HG02840 (cell line): ENCODE data around the gene STRN4.
"Not testable (repeated sequence)": the region's sequence is repeated elsewhere in the genome, so short reads cannot be mapped to it uniquely, and the experiment has no call there.

Source experiments
- ATAC-seq: cut with Tn5 transposase; IDR thresholded peaks from one replicate; pipeline ENCODE4 v1.9.1; 2021; ENCODE audit warnings: mild to moderate bottlenecking, moderate library complexity, moderate number of reproducible peaks; ENCODE audit not compliant: unreplicated experiment, low FRiP score

Gene STRN4

DNA sequence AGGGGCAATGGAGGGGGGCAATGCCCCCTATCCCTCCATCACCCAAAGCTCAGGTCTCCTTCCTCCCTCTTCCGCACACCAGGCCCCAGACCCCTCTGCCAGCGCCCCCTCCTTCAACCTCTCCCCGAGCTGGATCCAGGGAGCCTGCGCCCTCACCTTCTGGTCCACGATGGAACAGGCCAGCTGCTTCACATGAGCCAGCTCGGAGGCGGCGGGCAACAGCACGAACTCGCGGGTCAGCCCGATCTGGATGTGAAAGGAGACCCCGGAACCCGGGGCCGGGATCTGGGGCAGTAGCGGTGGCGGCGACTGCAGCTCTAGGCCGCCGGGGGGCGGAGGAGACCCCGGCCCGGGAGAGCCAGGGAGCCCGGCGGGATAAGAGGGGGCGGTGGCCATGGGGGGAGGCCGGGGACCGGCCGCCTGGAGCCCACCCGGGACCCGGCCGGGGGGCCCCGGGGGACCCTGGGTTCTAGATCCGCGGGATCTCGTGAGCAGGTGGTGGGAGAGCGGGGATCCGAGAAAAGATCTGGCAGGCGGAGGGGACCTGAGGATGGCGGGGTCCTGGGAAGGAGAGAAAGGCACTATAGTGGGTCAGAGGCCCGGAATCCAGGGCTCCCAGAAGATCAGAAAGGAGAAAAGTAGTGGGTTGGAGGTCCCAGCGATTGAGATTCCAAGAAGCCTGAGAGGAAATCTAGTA is 30.1 kb downstream of the STRN4 start:
- no peak for ATAC-seq

DNA sequence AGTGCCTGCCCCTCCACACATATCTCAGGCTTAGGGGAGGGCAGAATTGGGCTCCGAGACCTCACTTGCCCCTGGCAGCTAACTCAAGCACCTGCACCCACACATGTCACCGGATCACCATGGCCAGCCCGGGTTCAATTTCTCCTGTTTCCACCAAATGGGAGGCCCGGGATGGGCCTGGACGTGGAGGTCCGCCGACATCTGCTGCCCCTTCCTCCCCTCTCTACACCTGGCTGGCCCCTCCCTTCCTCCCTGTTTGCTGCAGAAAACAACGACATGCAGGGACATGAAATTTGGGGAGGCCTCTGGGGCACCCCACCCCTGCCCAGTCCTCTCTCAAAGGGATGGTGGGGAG is 30.7 kb downstream of the STRN4 start:
- no peak for ATAC-seq

DNA sequence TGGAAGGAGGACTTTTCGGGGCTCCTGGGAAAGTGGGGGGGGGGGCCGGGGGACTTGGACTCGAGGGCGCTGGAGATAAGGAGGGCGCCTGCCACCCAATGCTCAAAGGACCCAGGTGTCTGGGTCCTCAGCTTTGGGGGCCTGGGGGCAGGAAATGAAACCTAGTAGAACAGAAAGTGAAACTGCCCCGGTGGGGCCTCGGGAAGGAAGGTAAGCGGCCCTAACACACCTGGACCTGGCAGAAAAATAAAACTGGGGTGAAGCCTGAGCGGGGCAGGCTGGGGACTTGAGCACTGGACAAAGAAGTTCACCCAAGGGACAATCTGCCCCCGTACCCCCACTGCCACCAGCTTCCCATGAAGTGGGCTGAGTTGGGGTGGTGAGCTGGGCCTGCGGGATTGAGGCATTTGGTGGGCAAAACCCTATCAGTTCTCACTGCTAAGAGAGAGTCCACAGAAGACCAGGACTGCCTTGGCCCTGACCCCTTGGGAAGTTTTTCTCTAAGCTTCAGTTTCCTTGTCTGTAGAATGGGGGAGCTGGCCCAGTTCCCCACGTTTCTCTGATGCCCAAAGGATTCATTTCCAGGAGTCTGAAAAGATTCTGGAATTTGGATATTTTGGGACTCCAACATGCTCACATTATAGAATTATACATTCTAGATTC is 31.7 kb downstream of the STRN4 start:
- ATAC-seq = no peak

DNA sequence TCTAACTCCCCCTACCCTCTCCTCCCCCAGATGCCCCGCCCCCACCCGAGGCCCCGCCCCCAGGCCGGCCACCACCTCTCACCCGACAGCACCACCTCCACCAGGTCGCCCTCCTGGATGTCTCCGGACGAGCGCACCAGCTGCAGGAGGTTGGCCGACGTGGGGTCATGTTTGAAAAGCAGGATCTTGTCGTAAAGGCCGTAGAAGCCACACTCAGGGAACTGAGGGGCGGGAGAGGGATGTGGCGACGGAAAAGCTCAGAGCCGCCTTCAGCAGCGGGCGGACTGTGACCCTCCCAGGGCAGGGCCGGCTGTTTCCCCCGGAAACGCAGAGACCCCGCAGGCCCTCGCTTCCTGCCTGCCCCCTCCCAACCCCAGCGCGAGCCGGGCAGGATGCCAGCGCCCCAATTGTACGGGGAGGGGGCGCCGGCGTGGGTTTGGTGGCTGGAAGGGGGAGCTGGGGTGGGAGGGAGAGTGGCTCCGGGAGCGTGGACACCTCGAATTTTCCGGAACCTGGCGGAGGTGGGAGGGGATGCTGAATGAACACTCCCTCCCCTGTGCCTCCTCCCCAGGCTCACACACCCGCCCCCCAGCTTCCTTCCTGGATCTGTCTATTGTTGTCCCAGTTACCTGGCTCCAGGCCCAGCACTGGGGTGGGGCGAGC is 32.3 kb downstream of the STRN4 start:
- no peak for ATAC-seq

DNA sequence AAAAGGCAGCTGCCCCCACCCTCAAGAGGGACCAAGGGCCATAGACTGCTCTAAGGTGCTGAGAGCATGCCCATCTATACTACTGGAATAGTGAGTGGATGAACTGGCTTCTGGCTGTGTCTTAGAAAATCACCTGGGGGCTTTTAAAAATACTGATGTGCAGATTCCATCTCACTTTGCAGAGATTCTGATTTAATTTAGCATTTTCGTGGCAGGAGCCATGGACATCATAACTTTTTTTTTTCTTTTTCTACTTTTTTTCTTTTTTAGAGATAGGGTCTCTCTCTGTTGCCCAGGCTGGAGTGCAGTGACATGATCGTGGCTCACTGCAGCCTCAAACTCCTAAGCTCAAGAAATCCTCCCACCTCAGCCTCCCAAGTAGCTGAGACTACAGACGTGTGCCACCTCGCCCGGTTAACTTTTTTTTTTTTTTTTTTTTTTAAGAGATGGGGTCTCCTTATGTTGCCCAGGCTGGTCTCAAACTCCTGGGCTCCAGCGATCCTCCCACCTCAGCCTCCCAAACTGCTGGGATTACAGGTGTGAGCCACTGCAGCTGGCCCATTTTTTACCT is 33.4 kb downstream of the STRN4 start:
- not testable (repeated sequence) for ATAC-seq

DNA sequence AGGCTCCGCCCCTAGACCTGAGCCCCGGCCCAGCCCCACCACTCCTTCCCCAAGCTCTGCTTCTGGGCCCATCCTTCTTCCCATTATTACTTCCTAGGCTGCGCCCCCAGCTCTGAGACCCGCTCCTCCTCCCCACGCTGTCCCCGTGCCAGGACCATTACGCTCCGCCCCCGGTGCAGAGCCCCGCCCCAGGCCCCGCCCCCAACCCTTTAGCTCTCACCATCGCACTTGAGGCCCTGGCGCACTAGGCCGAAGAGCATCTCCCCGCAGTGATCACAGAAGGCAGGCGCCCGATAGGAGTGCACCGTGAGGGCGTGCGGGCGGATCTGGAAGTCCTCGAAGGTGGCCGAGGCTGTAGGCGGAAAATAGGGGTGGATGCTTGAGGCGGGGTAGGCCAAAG is 35.6 kb downstream of the STRN4 start:
- ATAC-seq = no peak

DNA sequence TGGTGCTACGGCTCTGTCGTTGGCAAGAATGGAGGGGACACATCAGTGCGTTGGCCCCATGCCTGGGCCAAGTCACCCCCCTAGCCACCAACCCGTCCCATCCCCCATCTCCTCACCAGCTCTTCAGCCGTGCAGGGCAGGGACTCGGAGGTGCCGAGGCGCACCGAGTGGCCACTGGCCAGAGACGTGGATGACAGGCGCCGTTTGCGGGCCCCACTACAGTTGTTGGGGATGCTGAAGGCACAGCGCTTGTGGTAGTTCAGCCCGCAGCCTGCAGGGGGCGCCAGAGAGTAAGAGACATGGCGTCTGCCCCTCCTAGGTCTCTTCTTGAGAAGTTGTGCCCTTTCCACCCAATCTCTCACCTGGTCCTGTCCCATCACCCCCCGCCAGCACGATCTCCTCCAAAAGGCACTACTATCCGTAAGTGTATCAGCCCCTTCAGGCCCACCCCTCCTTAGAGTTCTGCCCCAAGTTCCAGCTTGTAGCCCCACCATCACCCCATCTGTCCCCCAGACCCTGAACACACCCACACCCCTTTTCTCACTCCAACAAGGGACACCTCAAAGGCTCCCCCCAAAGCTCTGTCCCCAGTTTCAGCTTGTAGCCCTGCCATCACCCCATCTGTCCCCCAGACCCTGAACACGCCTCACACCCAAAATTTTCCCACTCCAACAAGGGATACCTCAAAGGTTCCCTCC is 41.7 kb downstream of the STRN4 start:
- ATAC-seq = no peak

DNA sequence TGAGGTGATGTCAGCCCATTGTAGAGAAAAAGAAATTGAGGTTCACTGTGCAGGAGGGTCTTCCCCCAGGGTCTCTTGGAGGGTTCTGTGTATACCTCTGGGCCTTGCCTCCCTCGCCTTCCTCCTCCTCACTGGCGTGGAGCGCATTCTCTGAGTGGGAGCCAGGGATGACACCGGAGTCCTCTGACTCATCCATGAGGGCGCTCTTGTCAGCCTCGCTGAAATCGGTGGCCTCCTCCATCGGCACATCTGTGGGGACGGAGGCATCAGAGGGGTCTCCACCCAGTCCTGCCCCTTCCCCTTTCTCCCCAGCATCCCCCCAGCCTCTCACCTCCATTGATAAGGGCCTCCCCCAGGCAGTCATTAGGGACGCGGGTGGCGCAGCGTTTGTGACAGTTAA is 45.5 kb downstream of the STRN4 start:
- no peak for ATAC-seq

DNA sequence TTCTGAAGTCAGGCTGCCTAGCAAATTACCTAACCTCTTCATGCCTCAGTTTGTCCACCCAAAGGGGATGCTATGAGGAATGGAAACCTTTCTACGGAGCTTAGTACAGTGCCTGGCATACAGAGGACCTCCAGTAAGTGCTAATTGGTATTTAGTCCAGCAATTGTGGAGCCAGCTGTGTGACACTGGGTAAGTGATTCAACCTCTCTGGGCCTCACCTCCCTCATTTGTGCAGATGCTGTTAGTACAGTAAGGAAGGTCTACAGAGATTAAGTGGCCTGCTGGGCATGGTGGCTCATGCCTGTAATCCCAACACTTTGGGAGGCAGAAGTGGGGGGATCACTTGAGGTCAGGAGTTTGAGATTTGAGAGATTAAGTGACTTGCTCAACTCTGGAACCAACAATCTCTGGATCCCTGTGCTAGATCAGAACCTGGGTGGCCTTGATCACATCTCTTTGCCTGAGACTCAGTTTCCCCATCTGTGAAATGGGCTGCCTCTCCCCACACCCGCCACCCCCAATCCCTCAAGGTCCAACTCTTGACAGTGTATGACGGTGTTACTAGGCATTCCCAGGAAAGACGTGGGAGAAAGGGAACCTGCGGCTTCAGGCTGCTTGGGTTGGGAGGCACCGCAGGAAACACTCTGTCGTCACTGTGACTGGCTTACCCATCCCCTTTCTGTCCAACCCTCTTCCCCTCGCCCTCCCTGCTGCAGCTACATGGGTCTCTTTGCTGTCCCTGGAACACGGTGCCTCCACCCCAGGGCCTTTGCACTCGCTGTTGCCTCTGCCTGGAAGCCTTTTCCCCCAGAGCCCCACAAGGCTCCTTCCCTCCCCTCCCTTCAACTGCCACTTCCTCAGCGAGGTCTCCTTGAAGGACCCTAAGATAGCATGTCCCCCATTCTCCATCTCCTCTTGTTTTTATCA is 47.6 kb downstream of the STRN4 start:
- no peak for ATAC-seq

DNA sequence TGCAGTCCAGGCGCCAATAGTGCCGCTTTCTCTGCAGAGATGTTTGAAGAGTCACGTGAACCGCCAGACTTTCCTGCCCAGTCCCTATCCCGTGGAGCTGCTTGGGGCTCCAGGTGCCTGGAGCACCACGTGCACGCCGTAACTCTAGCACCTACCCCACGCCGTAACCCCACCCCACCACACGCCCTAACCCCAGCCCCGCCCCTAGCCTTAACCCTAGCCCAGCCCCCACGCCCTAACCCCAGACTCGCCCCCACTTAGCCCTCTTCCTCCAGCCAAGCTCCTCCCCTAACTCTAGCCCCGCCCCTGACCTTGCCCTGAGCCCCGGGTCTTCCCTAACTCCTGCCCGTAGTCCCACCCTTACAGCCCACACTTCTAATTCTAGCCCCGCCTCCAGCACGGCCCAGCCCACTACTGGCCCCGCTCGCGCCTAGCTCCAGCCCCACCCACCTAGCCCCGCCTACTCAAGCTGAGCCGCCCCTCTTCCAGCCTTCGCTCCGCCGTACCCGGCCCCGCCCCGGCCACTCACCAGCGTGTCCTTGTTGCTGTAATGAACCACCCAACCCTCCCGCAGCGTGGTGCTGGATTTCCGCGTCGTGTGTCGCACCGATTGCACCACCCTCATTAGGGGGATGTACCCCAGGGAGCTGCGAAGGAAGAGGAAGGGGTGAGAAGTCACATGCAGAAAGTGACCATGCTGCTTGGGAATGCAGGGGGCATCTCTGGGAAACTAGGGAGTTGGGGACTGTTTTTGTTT is 48.9 kb downstream of the STRN4 start:
- no peak for ATAC-seq

DNA sequence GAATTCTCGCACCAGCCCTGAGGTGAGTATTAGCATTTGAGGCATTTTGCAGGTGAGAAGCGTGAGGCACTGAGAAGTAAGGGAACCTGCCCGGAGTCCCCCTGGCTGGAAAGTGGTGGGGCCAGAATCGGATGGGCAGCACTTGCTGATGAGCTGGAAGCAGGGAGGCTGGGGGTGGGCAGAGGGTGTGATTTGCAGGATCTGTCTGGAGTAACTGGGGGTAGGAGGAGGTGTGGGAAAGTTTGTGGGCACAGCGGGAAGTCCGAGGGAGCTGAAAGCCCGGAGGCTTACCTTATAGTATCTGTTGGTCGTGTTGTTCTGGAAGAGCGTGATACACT is 49.4 kb downstream of the STRN4 start:
- no peak for ATAC-seq

DNA sequence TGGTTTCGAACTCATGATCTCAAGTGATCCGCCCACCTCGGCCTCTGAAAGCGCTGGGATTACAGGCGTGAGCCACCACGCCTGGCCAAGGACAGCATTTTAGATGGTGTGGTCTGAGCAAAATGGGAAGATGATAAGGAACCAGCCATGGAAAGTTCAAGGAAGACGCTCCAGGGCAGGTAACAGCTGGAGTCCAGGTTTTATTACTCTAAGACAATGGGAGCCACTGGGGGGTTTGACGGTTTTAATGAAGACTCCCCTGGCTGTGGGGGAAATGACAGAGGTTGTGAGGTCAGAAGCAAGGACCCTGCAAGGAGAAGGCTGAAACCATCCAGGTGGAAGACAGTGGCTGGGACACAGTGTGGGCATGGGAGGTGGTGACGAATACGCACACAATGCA is 50.2 kb downstream of the STRN4 start:
- no peak for ATAC-seq

DNA sequence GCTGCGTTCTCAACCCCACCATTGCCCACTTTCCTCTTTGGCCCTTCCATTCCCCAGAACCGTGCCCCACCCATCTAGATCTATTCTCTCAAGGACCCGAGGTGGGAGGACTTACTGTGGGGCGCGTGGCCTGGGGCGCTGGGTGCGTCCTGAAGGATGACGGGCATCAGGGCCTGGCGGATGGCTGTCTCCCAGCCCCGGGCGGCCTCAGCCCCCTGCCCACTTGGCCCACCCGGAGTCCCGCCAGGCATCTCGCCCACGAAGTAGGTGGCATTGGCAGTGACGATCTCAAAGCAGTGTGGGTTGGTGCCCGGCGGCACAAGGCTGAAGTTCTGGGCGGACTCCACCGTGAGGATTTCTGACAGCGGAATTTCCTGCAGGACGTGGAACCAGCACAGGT is 52.5 kb downstream of the STRN4 start:
- no peak for ATAC-seq

DNA sequence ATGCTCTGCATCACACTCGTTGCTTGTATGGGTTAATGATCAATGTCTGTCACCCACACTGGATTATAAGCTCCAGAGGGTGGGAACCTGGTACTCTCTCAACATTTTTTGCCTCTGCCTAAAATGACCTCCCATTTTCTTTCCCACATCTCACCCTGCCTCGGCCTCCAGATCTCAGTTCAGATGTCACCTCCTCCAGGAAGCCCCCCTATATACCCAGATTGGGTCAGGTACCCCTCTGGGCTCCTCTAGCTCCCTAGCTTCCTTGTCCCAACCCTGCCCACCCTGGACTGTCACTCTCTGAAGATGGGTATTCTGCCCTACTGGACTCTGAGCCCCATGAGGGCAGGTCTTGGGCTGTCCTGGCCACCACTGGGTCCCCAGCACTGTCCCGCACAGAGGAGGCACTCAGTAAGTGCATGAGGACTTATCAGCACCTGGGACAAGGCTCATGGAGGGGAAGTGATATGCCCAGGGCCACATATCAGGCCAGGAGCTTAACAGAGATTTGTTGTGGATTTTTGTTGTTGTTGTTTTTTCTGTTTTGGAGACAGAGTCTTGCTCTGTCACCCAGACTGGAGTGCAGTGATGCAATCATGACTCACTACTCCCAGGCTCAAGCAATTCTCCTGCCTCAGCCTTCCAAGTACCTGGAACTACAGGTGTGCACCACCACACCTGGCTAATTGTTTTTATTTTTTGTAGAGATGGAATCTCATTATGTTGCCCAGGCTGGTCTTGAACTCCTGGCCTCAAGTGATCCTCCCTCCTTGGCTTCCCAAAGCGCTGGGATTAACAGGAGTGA is 53.1 kb downstream of the STRN4 start:
- ATAC-seq = no peak

DNA sequence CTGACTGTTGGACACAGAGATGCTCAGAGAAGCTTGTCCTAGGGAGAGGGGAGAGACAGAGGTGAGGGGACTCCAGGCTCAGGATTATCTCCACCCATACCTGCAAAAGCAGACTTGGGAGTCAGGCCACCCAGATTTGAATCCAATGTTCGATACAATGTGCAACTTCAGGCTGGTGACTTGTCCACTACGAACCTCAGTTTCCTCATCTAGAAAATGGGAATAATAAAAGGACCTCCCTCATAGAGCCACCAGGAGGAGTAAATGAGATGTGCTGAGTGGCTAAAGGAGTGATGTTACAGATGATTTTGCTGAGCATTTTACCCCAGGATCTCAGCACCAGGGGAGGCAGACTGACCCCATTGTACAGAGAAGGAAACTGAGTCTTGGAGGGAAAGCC is 54.3 kb downstream of the STRN4 start:
- no peak for ATAC-seq

DNA sequence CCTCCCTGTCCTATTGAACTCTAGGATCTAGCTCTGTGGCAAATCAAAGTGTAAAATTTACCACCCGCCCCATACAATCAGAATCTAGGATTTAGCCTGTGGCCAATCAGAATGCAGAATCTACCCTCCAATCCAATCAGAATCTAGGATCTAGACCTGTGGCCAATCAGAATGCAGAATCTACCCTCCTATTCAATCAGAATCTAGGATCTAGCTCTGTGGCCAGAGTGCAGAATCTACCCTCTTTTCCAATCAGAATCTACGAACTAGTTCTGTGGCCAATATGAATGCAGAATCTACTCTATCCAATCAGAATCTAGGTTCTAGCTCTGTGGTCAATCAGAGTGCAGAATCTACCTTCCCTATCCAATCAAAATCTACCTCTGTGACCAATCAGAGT is 55.1 kb downstream of the STRN4 start:
- no peak for ATAC-seq

DNA sequence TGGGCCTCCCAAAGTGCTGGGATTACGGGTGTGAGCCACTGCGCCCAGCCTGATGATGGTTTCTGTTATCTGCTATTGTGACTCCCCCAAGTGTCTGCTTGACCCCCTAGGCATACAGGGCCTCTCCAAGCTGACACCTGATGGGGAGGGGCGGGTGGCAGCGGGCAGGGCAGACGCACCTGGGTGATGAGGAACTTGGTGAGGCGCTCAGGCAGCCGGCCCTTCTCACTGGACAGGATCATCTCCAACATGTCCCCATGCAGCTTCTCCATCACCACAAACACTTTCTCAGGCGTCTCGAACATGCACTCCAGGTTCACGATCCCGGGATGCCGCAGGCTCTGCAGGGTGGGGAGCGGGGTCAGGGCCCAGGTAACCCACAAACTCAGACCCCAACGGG is 56.9 kb downstream of the STRN4 start:
- ATAC-seq = no peak

DNA sequence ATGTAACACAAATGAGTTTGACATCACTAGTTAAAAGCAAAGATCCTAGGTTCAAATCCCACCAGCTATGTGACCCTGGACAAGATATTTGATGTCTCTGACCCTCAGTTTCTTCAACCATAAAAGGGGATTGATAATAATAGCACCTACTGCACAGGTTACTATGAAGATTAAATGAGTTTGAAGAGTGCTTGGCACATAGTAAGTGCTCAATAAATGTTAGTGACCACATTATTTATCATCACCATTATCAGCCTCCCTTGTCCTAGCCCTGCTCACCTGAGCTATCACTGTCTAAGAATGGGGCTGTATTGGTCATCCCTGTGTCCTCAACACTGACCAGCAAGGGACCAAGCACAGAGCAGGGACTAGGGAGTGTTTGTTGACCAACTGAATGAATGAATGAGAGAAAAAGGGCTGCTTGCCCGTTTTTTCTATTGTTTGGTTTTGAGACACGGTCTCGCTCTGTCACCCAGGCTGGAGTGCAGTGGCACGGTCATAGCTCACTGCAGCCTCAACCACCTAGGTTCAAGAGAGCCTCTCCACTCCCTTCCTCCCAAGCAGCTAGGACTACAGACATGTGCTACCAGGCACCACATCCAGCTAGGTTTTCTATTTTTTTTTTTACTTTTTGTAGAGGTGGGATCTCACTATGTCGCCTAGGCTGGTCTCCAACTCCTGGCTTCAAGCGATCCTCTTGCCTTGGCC is 58.7 kb downstream of the STRN4 start:
- no peak for ATAC-seq
